ENCODE data around the gene NME4.
A peak's percentile ranks its signal among the peaks of the same experiment; 100 is the strongest.

Gene NME4

DNA sequence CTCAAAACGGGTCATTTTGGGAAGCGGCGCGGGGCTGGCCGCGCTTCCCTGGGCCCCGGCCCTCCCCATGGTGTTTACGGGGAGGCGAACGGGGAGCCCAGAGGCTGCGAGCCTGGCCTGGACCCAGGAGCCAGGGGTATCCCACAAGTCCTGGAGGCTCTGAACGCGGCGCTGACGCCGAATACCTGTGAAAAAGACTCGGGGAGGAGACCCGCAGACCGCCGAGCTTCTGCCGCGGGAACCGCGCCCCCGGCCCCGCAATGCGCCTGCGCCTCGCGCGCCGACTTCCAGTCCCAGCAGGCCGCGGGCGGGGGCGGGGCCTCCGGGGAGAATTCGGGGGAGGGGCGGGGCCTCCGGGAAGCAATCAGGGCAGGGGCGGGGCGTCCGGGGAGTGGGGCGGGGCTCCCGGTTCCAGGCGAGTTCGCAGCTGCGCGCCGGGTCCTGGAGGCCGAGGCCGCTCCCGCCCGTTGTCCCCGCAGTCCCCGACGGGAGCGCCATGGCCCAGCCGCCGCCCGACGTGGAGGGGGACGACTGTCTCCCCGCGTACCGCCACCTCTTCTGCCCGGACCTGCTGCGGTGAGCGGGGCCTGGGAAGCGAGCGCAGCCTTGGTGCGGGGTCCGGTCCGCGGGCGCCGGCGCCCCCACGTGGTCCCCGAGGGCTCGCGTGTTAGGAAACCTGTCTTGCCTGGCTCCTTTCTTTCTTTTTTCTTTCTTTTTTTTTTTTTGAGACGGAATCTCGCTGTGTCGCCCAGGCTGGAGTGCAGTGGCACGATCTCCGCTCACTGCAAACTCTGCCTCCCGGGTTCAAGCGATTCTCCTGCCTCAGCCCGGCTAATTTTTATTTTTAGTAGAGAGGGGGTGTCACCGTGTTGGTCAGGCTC, 4.7 kb downstream of the NME4 start, which contains the start of gene DECR2 (continued):
- no peak for TF ChIP-seq PRDM2 (tag by site-specific recombination; IDR thresholded peaks at IDR 0.05; ENCODE audit: borderline replicate concordance)
- TF ChIP-seq ZNF37A (tag by site-specific recombination; IDR thresholded peaks at IDR 0.05): no peak
- TF ChIP-seq ZNF133 (tag by site-specific recombination; IDR thresholded peaks at IDR 0.05): no peak
- peak; percentile 86 for TF ChIP-seq KLF16 (tag by site-specific recombination; IDR thresholded peaks at IDR 0.05)
- TF ChIP-seq ZNF223 (tag by site-specific recombination; IDR thresholded peaks at IDR 0.05): no peak
- TF ChIP-seq, protein P1, sequence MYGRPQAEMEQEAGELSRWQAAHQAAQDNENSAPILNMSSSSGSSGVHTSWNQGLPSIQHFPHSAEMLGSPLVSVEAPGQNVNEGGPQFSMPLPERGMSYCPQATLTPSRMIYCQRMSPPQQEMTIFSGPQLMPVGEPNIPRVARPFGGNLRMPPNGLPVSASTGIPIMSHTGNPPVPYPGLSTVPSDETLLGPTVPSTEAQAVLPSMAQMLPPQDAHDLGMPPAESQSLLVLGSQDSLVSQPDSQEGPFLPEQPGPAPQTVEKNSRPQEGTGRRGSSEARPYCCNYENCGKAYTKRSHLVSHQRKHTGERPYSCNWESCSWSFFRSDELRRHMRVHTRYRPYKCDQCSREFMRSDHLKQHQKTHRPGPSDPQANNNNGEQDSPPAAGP (tag by site-specific recombination; IDR thresholded peaks at IDR 0.05): peak; percentile 60; the same call in 1 of the 2 replicates
- no peak for TF ChIP-seq ZNF426 (tag by site-specific recombination; IDR thresholded peaks at IDR 0.05)
- TF ChIP-seq, protein P2, sequence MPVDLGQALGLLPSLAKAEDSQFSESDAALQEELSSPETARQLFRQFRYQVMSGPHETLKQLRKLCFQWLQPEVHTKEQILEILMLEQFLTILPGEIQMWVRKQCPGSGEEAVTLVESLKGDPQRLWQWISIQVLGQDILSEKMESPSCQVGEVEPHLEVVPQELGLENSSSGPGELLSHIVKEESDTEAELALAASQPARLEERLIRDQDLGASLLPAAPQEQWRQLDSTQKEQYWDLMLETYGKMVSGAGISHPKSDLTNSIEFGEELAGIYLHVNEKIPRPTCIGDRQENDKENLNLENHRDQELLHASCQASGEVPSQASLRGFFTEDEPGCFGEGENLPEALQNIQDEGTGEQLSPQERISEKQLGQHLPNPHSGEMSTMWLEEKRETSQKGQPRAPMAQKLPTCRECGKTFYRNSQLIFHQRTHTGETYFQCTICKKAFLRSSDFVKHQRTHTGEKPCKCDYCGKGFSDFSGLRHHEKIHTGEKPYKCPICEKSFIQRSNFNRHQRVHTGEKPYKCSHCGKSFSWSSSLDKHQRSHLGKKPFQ (tag by site-specific recombination; IDR thresholded peaks at IDR 0.05): 0 out of 2 replicates have a peak, but pooled peaks have one; percentile 32
- no peak for TF ChIP-seq ZNF404 (tag by site-specific recombination; IDR thresholded peaks at IDR 0.05)
- TF ChIP-seq ZNF785 (tag by site-specific recombination; IDR thresholded peaks at IDR 0.05): no peak
- no peak for TF ChIP-seq ZNF266 (tag by site-specific recombination; IDR thresholded peaks at IDR 0.05; ENCODE audit: low read depth)
- TF ChIP-seq, protein P3, sequence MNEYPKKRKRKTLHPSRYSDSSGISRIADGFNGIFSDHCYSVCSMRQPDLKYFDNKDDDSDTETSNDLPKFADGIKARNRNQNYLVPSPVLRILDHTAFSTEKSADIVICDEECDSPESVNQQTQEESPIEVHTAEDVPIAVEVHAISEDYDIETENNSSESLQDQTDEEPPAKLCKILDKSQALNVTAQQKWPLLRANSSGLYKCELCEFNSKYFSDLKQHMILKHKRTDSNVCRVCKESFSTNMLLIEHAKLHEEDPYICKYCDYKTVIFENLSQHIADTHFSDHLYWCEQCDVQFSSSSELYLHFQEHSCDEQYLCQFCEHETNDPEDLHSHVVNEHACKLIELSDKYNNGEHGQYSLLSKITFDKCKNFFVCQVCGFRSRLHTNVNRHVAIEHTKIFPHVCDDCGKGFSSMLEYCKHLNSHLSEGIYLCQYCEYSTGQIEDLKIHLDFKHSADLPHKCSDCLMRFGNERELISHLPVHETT (tag by site-specific recombination; IDR thresholded peaks at IDR 0.05): no peak
- no peak for TF ChIP-seq ZNF169 (tag by site-specific recombination; IDR thresholded peaks at IDR 0.05)
- no peak for TF ChIP-seq GLI2 (tag by site-specific recombination; IDR thresholded peaks at IDR 0.05; ENCODE audit: borderline replicate concordance, low read depth)
- TF ChIP-seq KLF7 (tag by site-specific recombination; IDR thresholded peaks at IDR 0.05; ENCODE audit: borderline replicate concordance): no peak; the same call in 1 of the 2 replicates
- TF ChIP-seq ZNF510 (tag by site-specific recombination; IDR thresholded peaks at IDR 0.05; ENCODE audit: insufficient replicate concordance): no peak
- TF ChIP-seq IKZF3 (tag by site-specific recombination; IDR thresholded peaks at IDR 0.05): peak; percentile 17; the same call in 1 of the 2 replicates
- no peak for TF ChIP-seq ZNF394 (tag by site-specific recombination; IDR thresholded peaks at IDR 0.05; ENCODE audit: borderline replicate concordance)
- TF ChIP-seq ZNF121 (tag by site-specific recombination; IDR thresholded peaks at IDR 0.05): no peak
- no peak for TF ChIP-seq ZNF214 (tag by site-specific recombination; IDR thresholded peaks at IDR 0.05; ENCODE audit: borderline replicate concordance)
- no peak for TF ChIP-seq ZNF19 (tag by site-specific recombination; IDR thresholded peaks at IDR 0.05; ENCODE audit: low read depth)
- peak; percentile 92 for TF ChIP-seq ZEB2 (tag by site-specific recombination; IDR thresholded peaks at IDR 0.05)
- TF ChIP-seq ZNF16 (tag by site-specific recombination; IDR thresholded peaks at IDR 0.05; ENCODE audit: low read depth): no peak
- 0 out of 2 replicates have a peak, but pooled peaks have one; percentile 38 for TF ChIP-seq ZNF221 (tag by site-specific recombination; IDR thresholded peaks at IDR 0.05; ENCODE audit: borderline replicate concordance)
- TF ChIP-seq HOXC10 (CRISPR knock-in tag; IDR thresholded peaks at IDR 0.05): no peak
- TF ChIP-seq, protein P4, sequence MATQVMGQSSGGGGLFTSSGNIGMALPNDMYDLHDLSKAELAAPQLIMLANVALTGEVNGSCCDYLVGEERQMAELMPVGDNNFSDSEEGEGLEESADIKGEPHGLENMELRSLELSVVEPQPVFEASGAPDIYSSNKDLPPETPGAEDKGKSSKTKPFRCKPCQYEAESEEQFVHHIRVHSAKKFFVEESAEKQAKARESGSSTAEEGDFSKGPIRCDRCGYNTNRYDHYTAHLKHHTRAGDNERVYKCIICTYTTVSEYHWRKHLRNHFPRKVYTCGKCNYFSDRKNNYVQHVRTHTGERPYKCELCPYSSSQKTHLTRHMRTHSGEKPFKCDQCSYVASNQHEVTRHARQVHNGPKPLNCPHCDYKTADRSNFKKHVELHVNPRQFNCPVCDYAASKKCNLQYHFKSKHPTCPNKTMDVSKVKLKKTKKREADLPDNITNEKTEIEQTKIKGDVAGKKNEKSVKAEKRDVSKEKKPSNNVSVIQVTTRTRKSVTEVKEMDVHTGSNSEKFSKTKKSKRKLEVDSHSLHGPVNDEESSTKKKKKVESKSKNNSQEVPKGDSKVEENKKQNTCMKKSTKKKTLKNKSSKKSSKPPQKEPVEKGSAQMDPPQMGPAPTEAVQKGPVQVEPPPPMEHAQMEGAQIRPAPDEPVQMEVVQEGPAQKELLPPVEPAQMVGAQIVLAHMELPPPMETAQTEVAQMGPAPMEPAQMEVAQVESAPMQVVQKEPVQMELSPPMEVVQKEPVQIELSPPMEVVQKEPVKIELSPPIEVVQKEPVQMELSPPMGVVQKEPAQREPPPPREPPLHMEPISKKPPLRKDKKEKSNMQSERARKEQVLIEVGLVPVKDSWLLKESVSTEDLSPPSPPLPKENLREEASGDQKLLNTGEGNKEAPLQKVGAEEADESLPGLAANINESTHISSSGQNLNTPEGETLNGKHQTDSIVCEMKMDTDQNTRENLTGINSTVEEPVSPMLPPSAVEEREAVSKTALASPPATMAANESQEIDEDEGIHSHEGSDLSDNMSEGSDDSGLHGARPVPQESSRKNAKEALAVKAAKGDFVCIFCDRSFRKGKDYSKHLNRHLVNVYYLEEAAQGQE (tag by site-specific recombination; IDR thresholded peaks at IDR 0.05): no peak
